H9 (cell line): ENCODE data around the gene KDM2B. TPM values are rescaled to one million over a fixed set of nuclear protein-coding genes. Genes with fewer than 3 reads are reported as not detected.

ENCODE experiments used
- DNase-seq: peaks from one replicate; pipeline ENCODE4 v3.0.0-alpha.2; 2017
- H2AFZ ChIP-seq: one replicate; pipeline ENCODE4 v1.6.1; 2013; ENCODE audit warnings: mild to moderate bottlenecking, low read length, control low read depth, moderate library complexity
- H2AK5ac ChIP-seq: 2 replicates; pipeline ENCODE4 v1.6.1; 2013; ENCODE audit warnings: low read length, control low read depth, mixed read lengths; ENCODE audit not compliant: insufficient read length
- H2BK120ac ChIP-seq: one replicate; pipeline ENCODE4 v1.6.1; 2013; ENCODE audit warnings: low read depth, mild to moderate bottlenecking, low read length, control low read depth, inconsistent platforms; ENCODE audit not compliant: poor library complexity, severe bottlenecking
- H2BK12ac ChIP-seq: 2 replicates; pipeline ENCODE4 v1.6.1; 2013; ENCODE audit warnings: low read length, control low read depth, mixed read lengths, low read depth; ENCODE audit not compliant: insufficient read length
- H2BK15ac ChIP-seq: 2 replicates; pipeline ENCODE4 v1.6.1; 2013; ENCODE audit warnings: low read depth, low read length, control low read depth
- H2BK20ac ChIP-seq: one replicate; pipeline ENCODE4 v1.6.1; 2013; ENCODE audit warnings: low read depth, mild to moderate bottlenecking, low read length, control low read depth, inconsistent platforms; ENCODE audit not compliant: poor library complexity, severe bottlenecking
- H2BK5ac ChIP-seq: 2 replicates; pipeline ENCODE4 v1.6.1; 2013; ENCODE audit warnings: low read length, control low read depth, mixed read lengths; ENCODE audit not compliant: insufficient read length
- H3K14ac ChIP-seq: 2 replicates; pipeline ENCODE4 v1.6.1; 2013; ENCODE audit warnings: low read length, control low read depth; ENCODE audit not compliant: insufficient read depth
- H3K18ac ChIP-seq: 2 replicates; pipeline ENCODE4 v1.6.1; 2013; ENCODE audit warnings: low read depth, mild to moderate bottlenecking, mixed read lengths, low read length, control low read depth; ENCODE audit not compliant: insufficient read length
- H3K23ac ChIP-seq: 2 replicates; pipeline ENCODE4 v1.6.1; 2013; ENCODE audit warnings: low read length, control low read depth, mixed read lengths, low read depth; ENCODE audit not compliant: insufficient read length
- H3K23me2 ChIP-seq: 2 replicates; pipeline ENCODE4 v1.6.1; 2013; ENCODE audit warnings: low read depth, mild to moderate bottlenecking, mixed read lengths, low read length, control low read depth; ENCODE audit not compliant: insufficient read length, poor library complexity, severe bottlenecking
- H3K27ac ChIP-seq: 2 replicates; pipeline ENCODE4 v1.5.1; 2013; ENCODE audit warnings: low read length, control low read depth, mixed read lengths, low read depth; ENCODE audit not compliant: insufficient read length
- H3K27me3 ChIP-seq: 2 replicates; pipeline ENCODE4 v1.6.1; 2013; ENCODE audit warnings: low read length, control low read depth, inconsistent platforms; ENCODE audit not compliant: insufficient read depth
- H3K4ac ChIP-seq: 2 replicates; pipeline ENCODE4 v1.6.1; 2013; ENCODE audit warnings: low read depth, mild to moderate bottlenecking, control low read depth, inconsistent platforms, low read length, moderate library complexity
- H3K4me1 ChIP-seq: 2 replicates; pipeline ENCODE4 v1.6.1; 2013; ENCODE audit warnings: low read length, control low read depth, inconsistent platforms; ENCODE audit not compliant: insufficient read depth
- H3K4me2 ChIP-seq: 2 replicates; pipeline ENCODE4 v1.6.1; 2013; ENCODE audit warnings: low read length, control low read depth, mixed read lengths; ENCODE audit not compliant: insufficient read length, insufficient read depth
- H3K56ac ChIP-seq: 2 replicates; pipeline ENCODE4 v1.6.1; 2013; ENCODE audit warnings: low read depth, mild to moderate bottlenecking, mixed read lengths, low read length, control low read depth; ENCODE audit not compliant: insufficient read length
- H3K79me1 ChIP-seq: 2 replicates; pipeline ENCODE4 v1.6.1; 2013; ENCODE audit warnings: low read depth, mild to moderate bottlenecking, moderate library complexity, low read length, control low read depth, inconsistent platforms; ENCODE audit not compliant: insufficient read depth, poor library complexity, severe bottlenecking
- H3K79me2 ChIP-seq: 2 replicates; pipeline ENCODE4 v1.6.1; 2013; ENCODE audit warnings: low read length, control low read depth, inconsistent platforms; ENCODE audit not compliant: insufficient read depth
- H3K9ac ChIP-seq: 2 replicates; pipeline ENCODE4 v1.6.1; 2013; ENCODE audit warnings: low read length, control low read depth, mixed read lengths; ENCODE audit not compliant: insufficient read length; ENCODE audit errors: extremely low read depth
- H3K9me3 ChIP-seq: one replicate; pipeline ENCODE4 v1.6.1; 2013; ENCODE audit warnings: low read depth, low read length, inconsistent platforms; ENCODE audit not compliant: control insufficient read depth
- H3T11ph ChIP-seq: one replicate; pipeline ENCODE4 v1.6.1; 2013; ENCODE audit warnings: mild to moderate bottlenecking, low read length, control low read depth, inconsistent platforms
- H4K20me1 ChIP-seq: one replicate; pipeline ENCODE4 v1.6.1; 2013; ENCODE audit not compliant: control insufficient read depth, insufficient read length, insufficient read depth
- H4K5ac ChIP-seq: 2 replicates; pipeline ENCODE4 v1.6.1; 2013; ENCODE audit warnings: low read depth, mild to moderate bottlenecking, mixed read lengths, low read length, control low read depth; ENCODE audit not compliant: insufficient read length
- H4K8ac ChIP-seq: replicated peaks from 2 replicates; pipeline ENCODE4 v1.6.1; 2013; ENCODE audit warnings: low read length, control low read depth, mixed read lengths, low read depth; ENCODE audit not compliant: insufficient read length
- H4K91ac ChIP-seq: 2 replicates; pipeline ENCODE4 v1.6.1; 2013; ENCODE audit warnings: low read depth, mild to moderate bottlenecking, moderate library complexity, mixed read lengths, low read length, control low read depth; ENCODE audit not compliant: insufficient read length
- H3K27ac Mint-ChIP-seq, 3 experiments: 2 replicates in 2 of 3; 3 replicates in 1 of 3; pipeline ENCODE4 v1.8.0; 2020 to 2021; ENCODE audit warnings: mixed read lengths in 3 of 3, mild to moderate bottlenecking in 1 of 3, moderate library complexity in 1 of 3
- H3K27me3 Mint-ChIP-seq: 2 replicates; pipeline ENCODE4 v1.8.0; 2021; ENCODE audit warnings: low read depth, mild to moderate bottlenecking, moderate library complexity, mixed read lengths
- H3K36me3 Mint-ChIP-seq, 3 experiments: 2 replicates in 2 of 3; 3 replicates in 1 of 3; pipeline ENCODE4 v1.8.0; 2020 to 2021; ENCODE audit warnings: low read depth in 3 of 3, mixed read lengths in 3 of 3; ENCODE audit not compliant: insufficient read depth in 1 of 3
- H3K4me1 Mint-ChIP-seq, 2 experiments: 2 replicates each; pipeline ENCODE4 v1.8.0; 2020; ENCODE audit warnings: mixed read lengths in 2 of 2
- H3K4me3 Mint-ChIP-seq, 2 experiments: 2 replicates in 1 of 2; 3 replicates in 1 of 2; pipeline ENCODE4 v1.8.0; 2020 to 2021; ENCODE audit warnings: mild to moderate bottlenecking in 2 of 2, mixed read lengths in 2 of 2, moderate library complexity in 1 of 2
- H3K9me3 Mint-ChIP-seq, 2 experiments: 2 replicates in 1 of 2; 3 replicates in 1 of 2; pipeline ENCODE4 v1.8.0; 2020; ENCODE audit warnings: mild to moderate bottlenecking in 2 of 2, mixed read lengths in 2 of 2, moderate library complexity in 1 of 2
- CTCF ChIP-seq: fragments of 200-600 bp; sonication (generic); conservative IDR thresholded peaks from 3 replicates; pipeline ENCODE4 v1.8.0; 2021; ENCODE audit warnings: antibody characterized with exemption, mild to moderate bottlenecking
- WGBS: extraction: QIAGEN DNeasy Blood & Tissue Kit; methylation state at CpG from one replicate; pipeline ENCODE4 v1.1.7; 2013; ENCODE audit warnings: missing lambda C conversion rate, low lambda C conversion rate, mixed read lengths; ENCODE audit not compliant: insufficient read length; ENCODE audit errors: extremely low coverage; 5-methylcytosine and 5-hydroxymethylcytosine counted together
- total RNA-seq: library from RNA; stranded (reverse); gene quantifications from 2 replicates; pipeline ENCODE4 v1.2.1, GENCODE V29; 2021

The KDM2B gene
- total RNA-seq, 1 experiment from 2014 or later, result 143 TPM

GRCh38 chr12:121610239-121611149 is 29.7 kb upstream of the KDM2B start:
- H3K27me3 Mint-ChIP-seq, result no peaks in the 10 kb centered on the region
- H3K4ac ChIP-seq, result no peak overlapping the region
- no peak overlapping the region for H2BK5ac ChIP-seq
- H2AFZ ChIP-seq, result no peak overlapping the region
- H3K9me3 ChIP-seq, result no peaks in the 10 kb centered on the region
- H3K4me2 ChIP-seq, result no peak overlapping the region
- H4K5ac ChIP-seq, result no peak overlapping the region
- no peak for TF ChIP-seq CTCF
- H3K79me1 ChIP-seq, result no peaks in the 10 kb centered on the region
- H4K8ac ChIP-seq, result no peak overlapping the region
- H3K27ac Mint-ChIP-seq, result peak overlapping the region in 2 of 3 experiments; percentile 52 to 89; a peak in 4 of 7 replicates
- H3K4me1 ChIP-seq, result no peaks in the 10 kb centered on the region
- H3K23ac ChIP-seq, result no peak overlapping the region
- no peak overlapping the region for H3K4me3 Mint-ChIP-seq
- no peak overlapping the region for H3K9ac ChIP-seq
- H2AK5ac ChIP-seq, result no peak overlapping the region
- no peak overlapping the region for H3K18ac ChIP-seq
- H3K4me1 Mint-ChIP-seq, result peaks cover 8 to 28% of the 10 kb centered on the region in 2 experiments
- H3K14ac ChIP-seq, result no peak overlapping the region
- H4K91ac ChIP-seq, result no peak overlapping the region
- H3K27me3 ChIP-seq, result no peaks in the 10 kb centered on the region
- H2BK20ac ChIP-seq, result no peak overlapping the region
- H2BK120ac ChIP-seq, result no peak overlapping the region
- no peaks in the 10 kb centered on the region for H4K20me1 ChIP-seq
- no peak overlapping the region for H3K56ac ChIP-seq
- no peaks in the 10 kb centered on the region for H3K79me2 ChIP-seq
- DNase-seq, result no peak
- H3K27ac ChIP-seq, result no peak overlapping the region
- H2BK12ac ChIP-seq, result no peak overlapping the region
- H3K36me3 Mint-ChIP-seq, result peaks cover 0 to 5% (median 0%) of the 10 kb centered on the region in 3 experiments; a peak in 2 of 7 replicates
- H3T11ph ChIP-seq, result no peak overlapping the region
- no peak overlapping the region for H2BK15ac ChIP-seq
- peaks cover 0 to 3% of the 10 kb centered on the region in 2 experiments; a peak in 2 of 5 replicates for H3K9me3 Mint-ChIP-seq
- H3K23me2 ChIP-seq, result no peaks in the 10 kb centered on the region
- no CpG with 5 or more reads among the region's 11 CpGs for WGBS
